ENCODE results near the gene FES. TPM values are rescaled to one million over a fixed set of nuclear protein-coding genes. Genes with fewer than 3 reads are reported as not detected.
A peak's percentile ranks its signal among the peaks of the same experiment; 100 is the strongest.

Gene FES
- total and polyA plus RNA-seq, 2 of the 13 experiments (the other 11 are each of a cell fraction or from before 2014, with no cell fraction given), result 4.0 to 9.5 TPM

- TF ChIP-seq, protein P1, sequence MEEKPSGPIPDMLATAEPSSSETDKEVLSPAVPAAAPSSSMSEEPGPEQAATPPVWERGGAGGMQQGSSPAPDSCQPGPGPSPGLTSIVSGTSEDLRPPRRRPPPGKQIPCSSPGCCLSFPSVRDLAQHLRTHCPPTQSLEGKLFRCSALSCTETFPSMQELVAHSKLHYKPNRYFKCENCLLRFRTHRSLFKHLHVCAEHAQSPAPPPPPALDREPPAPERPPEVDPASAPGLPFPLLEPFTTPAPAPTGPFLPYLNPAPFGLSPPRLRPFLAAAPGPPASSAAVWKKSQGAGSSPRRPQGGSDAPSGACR (CRISPR knock-in tag; IDR thresholded peaks at IDR 0.05), result 0 out of 2 replicates have a peak, but pooled peaks have one; percentile 40
- TF ChIP-seq POGZ (CRISPR knock-in tag; IDR thresholded peaks at IDR 0.05) (peak; percentile 93), ZNF230 (CRISPR knock-in tag; IDR thresholded peaks at IDR 0.05) (no peak; the same call in 1 of the 2 replicates), TEAD2 (CRISPR knock-in tag; IDR thresholded peaks at IDR 0.05) (no peak), BRD4 (CRISPR knock-in tag; IDR thresholded peaks at IDR 0.05) (no peak; the same call in 1 of the 2 replicates), SNAPC2 (CRISPR knock-in tag; IDR thresholded peaks at IDR 0.05) (no peak), GMEB1 (CRISPR knock-in tag; IDR thresholded peaks at IDR 0.05; ENCODE audit: borderline replicate concordance) (peak; percentile 78), ZNF557 (CRISPR knock-in tag; IDR thresholded peaks at IDR 0.05) (no peak), ZNF75D (CRISPR knock-in tag; IDR thresholded peaks at IDR 0.05; ENCODE audit: borderline replicate concordance) (no peak), ZNF660 (CRISPR knock-in tag; IDR thresholded peaks at IDR 0.05; ENCODE audit: borderline replicate concordance, low read depth) (no peak), SMAD3 (CRISPR knock-in tag; IDR thresholded peaks at IDR 0.05) (peak; percentile 90), JUNB (CRISPR knock-in tag; IDR thresholded peaks at IDR 0.05; ENCODE audit: borderline replicate concordance) (no peak), ZNF121 (CRISPR knock-in tag; IDR thresholded peaks at IDR 0.05) (peak; percentile 65; the same call in 1 of the 2 replicates), ZBTB1 (CRISPR knock-in tag; IDR thresholded peaks at IDR 0.05; ENCODE audit: borderline replicate concordance) (no peak), MATR3 (CRISPR knock-in tag; IDR thresholded peaks at IDR 0.05) (no peak), ZNF772 (CRISPR knock-in tag; IDR thresholded peaks at IDR 0.05) (peak; percentile 78), MAF1 (CRISPR knock-in tag; IDR thresholded peaks at IDR 0.05; ENCODE audit: borderline replicate concordance) (peak; percentile 79; the same call in 1 of the 2 replicates), POLR2G (IDR thresholded peaks at IDR 0.05; ENCODE audit: low read depth, low read length) (peak; percentile 81), ZNF18 (CRISPR knock-in tag; IDR thresholded peaks at IDR 0.05; ENCODE audit: insufficient replicate concordance) (peak; percentile 58), ZNF235 (CRISPR knock-in tag; IDR thresholded peaks at IDR 0.05; ENCODE audit: borderline replicate concordance) (no peak), ZNF776 (CRISPR knock-in tag; IDR thresholded peaks at IDR 0.05) (peak; percentile 85), HNRNPK (IDR thresholded peaks at IDR 0.05; ENCODE audit: low read depth, low read length, poor library complexity, severe bottlenecking) (peak; percentile 37)
- TF ChIP-seq, protein P2, sequence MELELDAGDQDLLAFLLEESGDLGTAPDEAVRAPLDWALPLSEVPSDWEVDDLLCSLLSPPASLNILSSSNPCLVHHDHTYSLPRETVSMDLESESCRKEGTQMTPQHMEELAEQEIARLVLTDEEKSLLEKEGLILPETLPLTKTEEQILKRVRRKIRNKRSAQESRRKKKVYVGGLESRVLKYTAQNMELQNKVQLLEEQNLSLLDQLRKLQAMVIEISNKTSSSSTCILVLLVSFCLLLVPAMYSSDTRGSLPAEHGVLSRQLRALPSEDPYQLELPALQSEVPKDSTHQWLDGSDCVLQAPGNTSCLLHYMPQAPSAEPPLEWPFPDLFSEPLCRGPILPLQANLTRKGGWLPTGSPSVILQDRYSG (CRISPR knock-in tag; IDR thresholded peaks at IDR 0.05), result no peak
- TF ChIP-seq, protein P3, sequence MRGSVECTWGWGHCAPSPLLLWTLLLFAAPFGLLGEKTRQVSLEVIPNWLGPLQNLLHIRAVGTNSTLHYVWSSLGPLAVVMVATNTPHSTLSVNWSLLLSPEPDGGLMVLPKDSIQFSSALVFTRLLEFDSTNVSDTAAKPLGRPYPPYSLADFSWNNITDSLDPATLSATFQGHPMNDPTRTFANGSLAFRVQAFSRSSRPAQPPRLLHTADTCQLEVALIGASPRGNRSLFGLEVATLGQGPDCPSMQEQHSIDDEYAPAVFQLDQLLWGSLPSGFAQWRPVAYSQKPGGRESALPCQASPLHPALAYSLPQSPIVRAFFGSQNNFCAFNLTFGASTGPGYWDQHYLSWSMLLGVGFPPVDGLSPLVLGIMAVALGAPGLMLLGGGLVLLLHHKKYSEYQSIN (CRISPR knock-in tag; IDR thresholded peaks at IDR 0.05; ENCODE audit: borderline replicate concordance), result no peak
These were observed 47.7 kb downstream of the FES start, which contains the start of gene HDDC3 (continued) for GRCh38 chr15:90931828-90932659.

Data from HepG2 (cell line).